ENCODE results near the gene LRP1B.

LRP1B gene

DNA sequence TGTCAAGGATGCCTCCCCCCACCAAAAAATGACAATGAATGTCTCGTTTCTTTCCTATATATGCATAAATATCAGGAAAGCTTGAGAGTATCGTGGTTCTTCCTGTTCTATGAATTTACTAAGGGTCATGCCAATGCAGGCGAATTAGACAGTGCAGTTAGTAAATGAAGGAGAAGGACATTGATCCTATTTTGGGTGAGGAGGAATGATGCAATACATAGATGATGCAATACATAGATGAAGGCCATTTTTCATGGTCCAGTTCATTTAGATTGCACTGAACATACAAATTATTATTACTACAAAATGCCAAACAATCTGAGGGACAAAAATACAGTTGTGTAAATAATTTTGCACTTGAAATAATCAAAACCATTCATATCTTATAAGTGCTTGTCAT lies 1265.0 kb downstream of the LRP1B start:
- no peak for DNase-seq

- peak; percentile 28 for DNase-seq
These were observed 1267.1 kb downstream of the LRP1B start for GRCh38 chr2:140863713-140864112.

DNA sequence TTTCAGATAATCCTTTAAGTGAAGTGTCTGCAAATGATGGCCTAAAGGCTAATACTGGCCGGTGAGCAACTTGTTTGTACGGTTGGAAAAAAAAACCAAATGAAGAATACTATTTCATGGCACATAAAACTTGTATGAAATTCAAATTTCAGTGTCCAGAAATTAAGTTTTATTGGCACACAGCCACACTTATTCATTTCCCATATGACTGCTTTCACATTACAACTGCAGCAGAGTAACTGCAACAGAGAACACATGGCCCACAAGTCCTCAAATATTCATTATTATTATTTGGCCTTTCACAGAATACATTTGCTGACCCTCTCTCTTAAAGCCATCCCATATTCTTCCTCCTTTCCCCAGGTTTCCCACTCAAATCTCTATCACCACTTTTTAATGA lies 1268.6 kb downstream of the LRP1B start:
- DNase-seq = no peak

- DNase-seq = no peak
These were observed 1269.2 kb downstream of the LRP1B start for GRCh38 chr2:140861666-140862065.

GRCh38 chr2:140855471-140855870 lies 1275.3 kb downstream of the LRP1B start:
- DNase-seq = no peak

DNA sequence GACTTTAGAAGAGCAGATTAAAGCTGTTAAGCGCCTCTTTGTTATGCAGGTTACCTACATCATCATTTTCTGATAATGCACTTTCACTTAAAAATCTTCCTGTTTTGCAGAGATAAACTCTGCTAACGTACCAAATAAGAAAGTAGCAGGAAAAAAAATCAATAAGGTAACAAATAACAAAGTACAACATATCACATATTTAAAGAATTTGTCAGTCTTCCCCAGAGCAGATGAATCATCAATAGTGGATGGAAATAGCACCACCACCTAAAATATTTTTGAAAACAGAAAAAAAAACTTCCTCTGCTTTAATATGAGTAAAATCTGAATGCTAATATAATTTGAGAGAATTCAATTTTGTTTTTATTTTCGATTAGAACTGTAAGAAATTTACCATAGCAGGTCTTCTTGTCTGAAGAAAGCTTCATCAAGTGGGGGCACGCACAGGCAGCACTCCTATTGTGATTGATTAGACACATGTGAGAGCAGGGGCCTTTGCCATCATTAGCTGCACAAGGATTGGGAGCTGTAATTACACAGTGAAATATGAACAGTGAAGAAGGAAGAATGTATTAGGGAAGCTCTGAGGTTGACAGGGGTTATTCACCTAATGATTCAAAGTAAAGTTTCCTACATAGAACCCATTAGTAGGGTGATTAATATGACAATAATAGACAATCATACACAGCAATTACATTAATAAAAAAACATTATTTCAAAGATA lies 1279.4 kb downstream of the LRP1B start:
- DNase-seq = no peak

DNA sequence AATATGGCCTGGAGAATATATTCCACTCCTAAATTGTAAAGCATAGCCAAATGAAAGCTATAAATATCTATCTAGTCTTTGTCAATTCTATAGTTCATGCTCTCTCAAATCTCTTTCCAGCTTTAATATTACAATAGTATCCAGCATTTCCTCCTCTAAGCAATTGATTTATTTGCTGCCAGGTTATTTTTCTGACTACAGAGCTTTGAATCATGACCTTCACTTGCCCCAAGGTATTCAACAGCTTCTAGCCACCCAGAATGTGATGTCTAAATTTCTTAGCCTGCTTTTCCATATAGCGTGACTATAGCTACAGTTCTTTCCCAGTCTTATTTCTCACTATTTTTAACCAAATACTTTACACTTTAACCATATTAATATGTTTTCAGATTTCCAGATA lies 1287.6 kb downstream of the LRP1B start:
- DNase-seq = no peak

- DNase-seq = no peak
These were observed 1288.7 kb downstream of the LRP1B start for GRCh38 chr2:140842110-140842509.

GRCh38 chr2:140841141-140841540 lies 1289.7 kb downstream of the LRP1B start:
- no peak for DNase-seq

DNA sequence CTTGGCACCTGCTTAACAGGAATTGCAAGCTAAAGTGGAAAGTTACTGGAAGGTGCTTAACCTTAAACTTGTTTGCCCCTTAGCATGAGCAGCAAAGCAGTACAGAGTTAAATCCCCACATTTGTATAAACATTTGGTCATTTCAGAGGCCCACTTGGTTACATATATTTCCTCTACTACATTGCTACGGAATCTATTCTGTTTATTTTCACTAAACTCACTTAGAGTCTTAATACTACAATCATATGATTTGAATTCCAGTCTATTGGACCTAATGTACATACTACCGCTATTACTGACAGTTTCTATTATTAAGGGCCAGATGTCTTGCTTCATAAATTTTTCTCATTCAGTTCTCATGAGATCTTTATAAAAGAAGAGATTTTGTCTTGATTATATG lies 1294.0 kb downstream of the LRP1B start:
- no peak for DNase-seq

- DNase-seq = no peak
These were observed 1295.7 kb downstream of the LRP1B start for GRCh38 chr2:140835079-140835478.

GRCh38 chr2:140814141-140814540 lies 1316.7 kb downstream of the LRP1B start:
- DNase-seq = no peak

DNA sequence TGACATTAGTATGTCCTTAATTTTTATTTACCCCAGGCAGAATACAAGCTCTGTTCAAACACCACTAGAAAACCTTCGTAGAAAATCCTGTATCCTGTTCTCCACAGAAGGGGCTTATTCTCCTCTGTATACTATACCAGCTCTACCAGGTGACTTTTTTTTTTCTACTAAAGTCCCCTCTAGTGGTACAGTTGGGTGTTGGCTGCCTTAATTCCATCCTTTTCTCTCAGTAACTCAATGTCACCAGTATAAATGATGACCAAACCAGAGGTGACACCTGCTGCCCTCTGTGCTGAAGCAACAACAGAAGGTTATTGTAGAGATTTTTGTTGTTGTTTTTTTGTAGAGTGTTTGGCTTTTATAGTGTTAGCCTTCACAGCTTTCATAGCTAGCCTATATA lies 1322.0 kb downstream of the LRP1B start:
- DNase-seq = no peak

DNA sequence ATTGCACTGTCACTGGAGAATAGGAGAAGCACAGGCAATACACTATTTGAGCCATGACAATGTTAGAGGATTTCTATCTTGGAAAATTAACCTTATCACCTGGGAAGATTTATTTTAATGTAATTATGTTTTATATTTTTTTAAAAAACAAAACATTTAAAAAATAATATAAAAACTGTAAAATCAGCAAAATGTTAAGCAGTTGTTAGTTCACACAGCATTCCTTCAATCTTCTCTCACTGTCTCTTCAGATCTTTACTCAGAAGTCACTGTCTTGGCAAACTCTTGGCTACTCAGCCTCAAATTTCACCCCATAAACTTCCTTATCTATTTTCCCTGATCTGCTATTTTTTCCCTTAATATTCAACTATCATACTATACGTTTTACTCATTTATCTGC lies 1322.6 kb downstream of the LRP1B start:
- no peak for DNase-seq

- DNase-seq = no peak
These were observed 1326.0 kb downstream of the LRP1B start for GRCh38 chr2:140804700-140805260.

- no peak for DNase-seq
These were observed 1329.5 kb downstream of the LRP1B start for GRCh38 chr2:140801311-140801710.

- no peak for DNase-seq
These were observed 1333.1 kb downstream of the LRP1B start for GRCh38 chr2:140797718-140798117.

- DNase-seq = no peak
These were observed 1339.0 kb downstream of the LRP1B start for GRCh38 chr2:140791802-140792201.

- DNase-seq = peak; percentile 46
These were observed 1344.2 kb downstream of the LRP1B start for GRCh38 chr2:140786585-140786984.

- no peak for DNase-seq
These were observed 1355.4 kb downstream of the LRP1B start for GRCh38 chr2:140775411-140775810.

GRCh38 chr2:140770645-140771044 lies 1360.2 kb downstream of the LRP1B start:
- no peak for DNase-seq

DNA sequence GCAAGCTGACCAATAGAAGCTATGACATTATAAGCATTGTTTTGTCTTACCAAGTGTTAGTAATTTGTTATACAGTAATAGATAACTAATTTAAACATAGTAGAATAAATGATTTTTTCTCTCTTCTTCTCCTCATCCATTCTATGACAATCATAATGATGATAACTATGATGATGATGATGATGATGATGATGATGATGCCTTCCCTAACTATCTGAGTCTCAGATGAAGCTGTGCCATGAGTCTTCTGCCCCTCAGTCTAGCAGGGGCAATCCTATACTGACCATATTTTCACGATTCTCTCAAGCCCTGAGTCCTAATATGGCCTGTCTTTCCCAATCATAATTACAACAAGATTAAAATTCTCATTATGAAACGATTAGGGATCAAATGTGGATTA lies 1369.0 kb downstream of the LRP1B start:
- DNase-seq = no peak

DNA sequence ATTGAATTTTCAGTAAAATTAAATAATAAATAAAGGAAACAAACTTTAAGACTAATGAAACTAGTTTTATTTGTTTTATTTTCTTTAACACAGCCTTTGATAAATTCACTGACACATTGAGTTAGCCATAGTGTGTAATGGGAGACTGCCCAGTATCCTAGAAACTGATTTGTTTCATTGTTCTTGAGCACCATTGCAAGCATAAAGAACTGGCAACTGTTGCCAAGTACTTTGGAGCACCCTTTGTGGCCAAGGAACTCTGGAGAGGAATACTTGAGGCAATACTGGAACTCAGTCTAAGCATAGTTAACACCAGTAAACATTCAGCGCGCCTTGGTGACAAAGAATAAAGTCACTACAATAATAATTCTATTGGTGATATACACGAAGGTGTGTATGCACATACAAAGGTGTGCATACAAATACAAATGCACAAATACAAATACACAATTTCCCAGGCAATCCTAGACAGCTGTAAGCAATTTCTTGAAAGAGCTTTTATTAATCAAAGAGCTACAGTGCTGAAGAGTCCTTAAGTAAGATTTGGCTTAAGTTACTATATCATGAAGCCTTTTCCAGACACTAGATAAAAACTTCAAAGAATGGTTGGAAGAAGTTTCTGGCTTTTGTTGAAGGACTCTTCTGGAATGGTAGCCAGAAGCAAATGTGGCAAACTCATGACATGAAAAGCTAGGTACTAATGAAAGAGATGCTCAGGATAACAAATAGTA lies 1371.2 kb downstream of the LRP1B start:
- no peak for DNase-seq

GRCh38 chr2:140747665-140748064 lies 1383.2 kb downstream of the LRP1B start:
- DNase-seq = no peak

Measured in NCI-H1092 (cell line).